Measurements from ENCODE around the gene HLX.

Gene HLX

GRCh38 chr1:220914283-220915116, 35.3 kb downstream of the HLX start:
- TF ChIP-seq CTCF (IDR thresholded peaks at IDR 0.05; ENCODE audit: extremely low read depth, missing control alignments), result no peak
- DNase-seq (ENCODE audit: low spot score), result no peak

GRCh38 chr1:220915117-220915440, 35.8 kb downstream of the HLX start:
- no peak for DNase-seq (ENCODE audit: low spot score)
- TF ChIP-seq CTCF (IDR thresholded peaks at IDR 0.05; ENCODE audit: extremely low read depth, missing control alignments), result no peak

- no peak for TF ChIP-seq CTCF (IDR thresholded peaks at IDR 0.05; ENCODE audit: extremely low read depth, missing control alignments)
- DNase-seq (ENCODE audit: low spot score), result no peak
These were observed 36.7 kb downstream of the HLX start for GRCh38 chr1:220915954-220916353.

- no peak for TF ChIP-seq CTCF (IDR thresholded peaks at IDR 0.05; ENCODE audit: extremely low read depth, missing control alignments)
- no peak for DNase-seq (ENCODE audit: low spot score)
These were observed 37.9 kb downstream of the HLX start for GRCh38 chr1:220917101-220917500.

DNA sequence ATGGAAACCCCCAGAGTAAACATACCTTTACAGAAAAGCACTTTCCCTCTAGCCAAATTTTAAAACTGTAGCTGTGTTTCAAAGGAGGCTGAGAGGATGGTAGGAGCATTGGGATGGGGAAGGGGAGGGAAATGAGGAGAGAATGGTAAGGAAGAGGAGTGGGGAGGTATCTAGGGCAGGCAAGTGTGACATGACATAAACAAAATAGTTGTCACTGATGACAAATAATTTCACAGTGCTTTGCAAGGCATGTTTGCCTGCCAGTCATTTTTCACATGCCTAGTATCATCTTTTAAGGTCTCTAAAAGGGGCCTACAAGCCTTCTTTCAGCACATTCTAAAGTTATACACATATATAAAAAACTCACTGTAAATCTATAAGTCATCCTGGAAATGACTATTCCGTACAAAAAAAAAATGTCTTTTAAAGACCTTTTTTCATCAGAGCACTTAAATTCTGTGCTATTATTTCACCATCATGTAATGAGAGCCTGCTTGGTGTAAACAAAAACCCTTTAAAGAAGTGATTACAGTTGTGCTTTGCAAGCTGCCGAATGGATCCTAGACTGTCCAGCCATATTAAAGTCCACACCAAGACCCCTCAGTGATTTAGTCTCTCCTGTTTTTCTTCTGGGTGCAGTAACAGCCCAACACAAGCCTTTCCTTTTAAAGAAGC, 38.4 kb downstream of the HLX start:
- no peak for TF ChIP-seq CTCF (IDR thresholded peaks at IDR 0.05; ENCODE audit: extremely low read depth, missing control alignments)

GRCh38 chr1:220918285-220918951, 39.2 kb downstream of the HLX start:
- DNase-seq (ENCODE audit: low spot score), result no peak
- TF ChIP-seq CTCF (IDR thresholded peaks at IDR 0.05; ENCODE audit: extremely low read depth, missing control alignments), result no peak

More for the DNA sequence above, 38.4 kb downstream of the HLX start:
- DNase-seq (ENCODE audit: low spot score), result no peak

DNA sequence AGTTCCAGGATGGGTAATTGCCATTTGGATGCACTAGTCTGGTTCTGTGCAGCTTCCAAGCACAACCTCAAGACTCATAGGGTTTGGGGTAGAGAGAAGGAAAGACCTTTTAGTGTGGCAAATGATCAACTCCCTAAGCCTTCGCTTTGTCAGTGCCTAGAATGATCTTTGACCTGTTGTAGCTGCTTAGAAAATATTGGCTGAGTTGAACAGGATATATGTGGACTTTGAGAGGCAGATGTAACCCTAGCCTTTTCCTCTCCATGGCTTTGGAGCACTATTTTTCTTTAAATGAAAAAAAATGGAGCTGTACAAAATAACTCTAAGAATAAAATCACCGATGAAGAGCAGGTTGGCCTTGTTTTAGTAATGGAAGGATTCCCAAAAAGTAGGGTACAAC, 41.7 kb downstream of the HLX start:
- no peak for TF ChIP-seq CTCF (IDR thresholded peaks at IDR 0.05; ENCODE audit: extremely low read depth, missing control alignments)
- DNase-seq (ENCODE audit: low spot score), result no peak
